Measurements from ENCODE around the gene SAP30. TPM values are rescaled to one million over a fixed set of nuclear protein-coding genes. Genes with fewer than 3 reads are reported as not detected.

The SAP30 gene
- total RNA-seq, 1 experiment from 2014 or later: 13.5 TPM

- Histone ChIP-seq H3K23ac (ENCODE audit: insufficient read length, low read depth, low read length) (no peak overlapping the region), H4K5ac (ENCODE audit: insufficient read length, low read depth, low read length) (no peak overlapping the region), H3K9me3 (ENCODE audit: control insufficient read depth, low read depth, low read length) (no peaks in the 10 kb centered on the region), H3K9ac (ENCODE audit: extremely low read depth, insufficient read length, low read length) (no peak overlapping the region), H4K8ac (replicated peaks; ENCODE audit: insufficient read length, low read depth, low read length) (no peak overlapping the region), H3K23me2 (ENCODE audit: insufficient read length, low read depth, low read length, poor library complexity, severe bottlenecking) (no peaks in the 10 kb centered on the region), H4K91ac (ENCODE audit: insufficient read length, low read depth, low read length) (no peak overlapping the region), H2AFZ (ENCODE audit: low read length) (peak overlapping the region; percentile 87), H2BK120ac (ENCODE audit: low read depth, low read length, poor library complexity, severe bottlenecking) (no peak overlapping the region), H3K4ac (ENCODE audit: low read depth, low read length) (no peak overlapping the region), H3K4me2 (ENCODE audit: insufficient read depth, insufficient read length, low read length) (no peak overlapping the region), H2BK15ac (ENCODE audit: low read depth, low read length) (no peak overlapping the region), H2BK5ac (ENCODE audit: insufficient read length, low read length) (no peak overlapping the region), H3T11ph (ENCODE audit: low read length) (no peak overlapping the region), H3K56ac (ENCODE audit: insufficient read length, low read depth, low read length) (no peak overlapping the region), H3K18ac (ENCODE audit: insufficient read length, low read depth, low read length) (no peak overlapping the region), H4K20me1 (ENCODE audit: control insufficient read depth, insufficient read depth, insufficient read length) (no peaks in the 10 kb centered on the region), H3K79me1 (ENCODE audit: insufficient read depth, low read depth, low read length, poor library complexity, severe bottlenecking) (no peaks in the 10 kb centered on the region), H3K27ac (ENCODE audit: insufficient read length, low read depth, low read length) (no peak overlapping the region), H2BK12ac (ENCODE audit: insufficient read length, low read depth, low read length) (no peak overlapping the region), H2BK20ac (ENCODE audit: low read depth, low read length, poor library complexity, severe bottlenecking) (no peak overlapping the region), H3K79me2 (ENCODE audit: insufficient read depth, low read length) (no peaks in the 10 kb centered on the region), H2AK5ac (ENCODE audit: insufficient read length, low read length) (no peak overlapping the region), H3K4me1 (ENCODE audit: insufficient read depth, low read length) (no peaks in the 10 kb centered on the region), H3K27me3 (ENCODE audit: insufficient read depth, low read length) (no peaks in the 10 kb centered on the region), H3K14ac (ENCODE audit: insufficient read depth, low read length) (no peak overlapping the region)
- Mint-ChIP-seq H3K9me3 (no peaks in the 10 kb centered on the region), H3K4me1 (peaks cover 2 to 3% of the 10 kb centered on the region in 2 experiments; a peak in 1 of 4 replicates), H3K27me3 (ENCODE audit: low read depth) (no peaks in the 10 kb centered on the region), H3K36me3 (ENCODE audit: insufficient read depth in 1 of 3, low read depth in 3 of 3) (peaks cover 0 to 2% (median 0%) of the 10 kb centered on the region in 3 experiments; a peak in 1 of 7 replicates), H3K27ac (no peak overlapping the region), H3K4me3 (no peak overlapping the region)
- no CpG with 5 or more reads among the region's 5 CpGs for WGBS (ENCODE audit: extremely low coverage, insufficient read length, low lambda C conversion rate)
- TF ChIP-seq CTCF (conservative IDR thresholded peaks at IDR 0.05): peak; percentile 57
- DNase-seq: no peak
Measured at GRCh38 chr4:173360587-173361221, 10.1 kb upstream of the SAP30 start.
